KG1 (cell line): ENCODE results near the gene GOLPH3.

Experiments
- DNase-seq: peaks from one replicate; lab custom pipeline; 2025; lab: John Stamatoyannopoulos, UW

The GOLPH3 gene

DNA sequence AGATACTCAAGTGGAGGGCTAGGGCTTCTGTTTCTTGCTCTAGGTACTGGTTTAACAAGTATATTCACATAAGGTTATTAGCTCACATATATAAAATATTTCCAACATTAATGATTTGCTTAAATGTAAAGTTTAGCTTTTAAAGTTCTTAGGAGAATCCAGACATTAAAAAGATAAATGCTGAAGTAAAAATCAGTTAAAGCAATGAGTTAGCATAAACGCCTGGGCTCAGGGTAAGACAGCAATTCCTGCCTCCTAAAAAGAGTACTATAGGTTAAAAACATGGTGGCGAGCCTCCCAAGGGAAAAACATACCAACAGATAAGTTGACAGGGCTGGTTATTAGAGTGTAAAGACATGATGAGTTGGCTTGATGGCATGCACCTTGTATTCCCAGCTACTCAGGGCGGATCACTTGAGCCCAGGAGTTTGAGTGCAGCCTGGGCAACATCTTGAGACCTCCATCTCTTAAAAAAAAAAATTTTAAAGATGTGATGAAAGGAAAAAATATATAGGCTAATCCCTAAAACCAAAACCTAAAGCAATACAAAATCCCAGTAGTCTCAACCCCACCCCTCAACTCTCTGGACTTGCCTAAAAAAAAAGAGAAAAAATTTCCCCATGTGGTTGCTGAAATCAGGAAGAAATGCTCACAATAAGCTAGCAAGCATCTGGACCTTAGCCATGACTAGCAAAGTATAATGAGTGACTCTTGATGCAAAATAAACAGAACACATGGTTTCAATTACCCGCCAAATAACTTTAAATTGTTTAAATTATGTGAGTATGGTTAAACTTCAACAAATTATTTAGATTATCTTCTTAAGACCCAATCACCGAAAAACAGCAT, 3.6 kb downstream of the GOLPH3 start:
- no peak for DNase-seq

DNA sequence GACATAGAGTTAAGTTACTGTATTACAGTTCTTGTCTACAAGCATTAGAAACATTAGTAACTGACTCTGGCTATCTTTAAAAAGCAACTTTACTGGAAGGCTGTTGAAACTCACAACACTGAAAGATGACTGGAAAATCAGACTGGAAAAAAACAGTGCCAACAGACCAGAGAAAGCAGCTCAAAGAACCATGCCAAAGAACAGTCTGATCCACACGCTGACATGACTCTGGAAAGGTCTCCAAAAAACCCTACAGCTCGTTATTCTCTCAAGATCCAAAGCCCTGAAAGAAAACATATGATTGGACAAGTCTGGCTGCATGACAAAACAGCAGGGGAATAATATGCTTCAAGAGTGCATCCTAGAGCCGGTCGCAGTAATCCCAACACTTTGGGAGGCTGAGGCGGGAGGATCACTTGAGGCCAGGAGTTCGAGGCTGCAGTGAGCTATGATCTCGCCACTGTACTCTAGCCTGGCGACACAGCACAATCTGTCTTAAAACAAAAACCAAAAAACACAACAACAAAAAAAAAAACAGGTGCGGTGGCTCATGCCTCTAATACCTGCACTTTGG, 5.6 kb downstream of the GOLPH3 start:
- DNase-seq: no peak

DNA sequence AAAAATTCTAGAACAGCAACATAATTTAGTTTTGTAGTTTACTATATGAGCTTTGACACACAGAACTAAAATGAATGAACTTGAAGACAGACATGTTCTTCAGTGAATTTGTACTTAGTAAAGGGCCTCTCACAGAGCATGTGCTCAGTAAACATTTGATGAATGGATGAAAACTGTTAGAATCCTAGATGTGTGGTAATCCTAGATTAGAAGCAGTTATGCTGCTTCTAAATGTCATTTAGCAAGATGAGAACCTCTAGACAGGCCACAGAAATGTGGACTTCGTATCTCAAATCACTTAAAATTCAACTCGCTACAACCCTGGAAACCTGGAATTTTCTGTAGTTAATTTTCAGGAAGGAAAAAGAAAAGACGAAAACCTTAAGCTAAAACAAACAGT, 8.5 kb downstream of the GOLPH3 start:
- DNase-seq: no peak

DNA sequence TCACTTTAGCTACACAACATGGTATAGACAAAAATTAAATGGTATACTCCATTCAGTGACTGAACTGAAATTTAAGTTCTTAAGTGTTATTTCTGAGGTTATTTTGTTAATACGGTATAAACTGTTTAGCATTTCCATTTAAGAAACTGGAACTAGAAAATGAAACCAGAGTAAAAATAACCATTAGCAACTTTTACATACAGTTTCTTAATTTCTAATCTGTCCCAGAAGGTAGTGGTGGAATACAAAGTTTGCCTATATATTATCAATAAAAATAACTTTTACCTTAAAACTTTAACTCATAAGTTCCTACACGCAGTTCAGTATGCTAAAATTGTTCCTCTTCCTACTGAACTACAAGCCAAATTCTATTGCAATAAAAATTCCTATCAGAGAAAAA, 10.3 kb downstream of the GOLPH3 start:
- no peak for DNase-seq

DNA sequence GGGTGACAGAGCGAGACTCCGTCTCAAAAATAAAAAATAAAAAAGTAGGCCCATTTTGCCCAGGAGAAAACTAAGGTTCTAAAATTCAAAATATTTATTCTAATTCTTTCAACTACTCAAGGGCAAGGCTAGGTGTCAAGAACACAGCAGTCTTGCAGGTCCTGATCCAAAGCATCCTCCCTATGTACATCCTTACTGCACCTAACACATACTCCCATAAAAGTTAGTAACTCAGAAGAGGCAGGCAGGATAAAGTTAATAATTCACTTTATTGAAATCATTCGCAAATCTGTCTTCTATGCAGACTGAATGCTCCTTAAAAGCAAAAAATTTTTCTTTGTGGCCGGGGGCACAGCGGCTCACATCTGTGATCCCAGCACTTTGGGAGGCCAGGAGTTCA, 11.1 kb downstream of the GOLPH3 start:
- DNase-seq: no peak

DNA sequence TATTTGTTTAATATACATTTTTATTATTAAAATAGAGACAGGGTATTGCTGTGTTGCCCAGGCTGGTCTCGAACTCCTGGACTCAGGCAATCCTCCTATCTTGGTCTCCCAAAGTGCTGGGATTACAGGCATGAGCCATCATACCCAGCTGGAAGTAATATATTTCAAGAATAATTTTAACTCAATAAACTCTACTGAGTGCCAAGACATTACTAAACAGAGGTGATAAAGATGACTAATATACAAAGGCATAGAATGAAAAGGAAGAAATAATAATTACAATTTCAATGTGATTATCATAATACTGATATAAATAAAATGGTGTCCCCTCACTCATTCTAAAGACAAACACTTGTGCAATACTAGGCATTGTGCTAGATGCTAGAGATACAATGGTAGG, 13.9 kb downstream of the GOLPH3 start:
- DNase-seq: no peak

DNA sequence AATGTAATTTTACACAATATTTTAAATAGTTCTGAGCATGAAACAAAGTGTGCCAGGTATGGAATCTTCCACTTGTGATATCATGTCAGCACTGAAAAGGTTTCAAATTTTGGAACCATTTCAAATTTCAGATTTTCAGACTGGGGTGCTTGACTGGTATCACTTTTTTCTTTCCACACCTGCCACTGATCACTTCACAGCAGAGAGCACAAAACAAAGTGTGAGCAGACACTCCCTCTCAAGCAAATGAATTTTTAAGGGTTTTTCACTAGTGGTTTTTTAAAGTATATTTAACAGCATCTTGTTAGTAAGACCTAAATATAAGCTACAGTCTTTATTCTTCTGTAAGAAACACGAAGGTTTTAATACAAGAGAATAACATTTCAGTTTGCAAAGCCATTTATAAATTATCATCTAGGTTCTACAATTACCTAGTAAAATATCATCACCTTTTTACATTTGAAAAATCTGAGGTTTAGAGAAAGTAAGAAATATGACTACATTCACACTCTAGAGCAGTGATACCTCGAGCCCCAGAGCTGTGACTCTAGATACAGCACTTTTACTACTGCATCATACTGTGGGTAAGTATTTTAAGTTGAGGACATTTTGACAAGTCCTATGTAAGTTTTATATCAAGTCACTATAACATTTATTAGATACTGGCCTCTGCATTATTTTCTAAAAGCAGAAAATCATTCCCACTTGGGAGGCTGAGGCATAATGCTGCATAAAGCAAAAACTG, 14.6 kb downstream of the GOLPH3 start:
- no peak for DNase-seq

DNA sequence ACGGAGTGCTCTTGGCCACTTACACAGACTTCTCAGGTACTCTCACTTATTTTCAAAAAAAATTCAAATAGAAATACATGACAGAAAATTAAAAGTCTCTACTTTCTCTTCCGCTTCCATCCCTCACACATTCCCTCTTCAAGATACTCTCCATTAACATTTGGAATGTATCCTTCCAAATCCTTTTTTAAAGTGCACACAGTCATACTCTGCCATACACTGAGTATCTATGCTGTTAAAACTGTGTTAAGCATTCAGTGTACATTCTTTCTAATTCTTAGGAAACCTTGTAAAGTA, 15.5 kb downstream of the GOLPH3 start:
- DNase-seq: no peak

DNA sequence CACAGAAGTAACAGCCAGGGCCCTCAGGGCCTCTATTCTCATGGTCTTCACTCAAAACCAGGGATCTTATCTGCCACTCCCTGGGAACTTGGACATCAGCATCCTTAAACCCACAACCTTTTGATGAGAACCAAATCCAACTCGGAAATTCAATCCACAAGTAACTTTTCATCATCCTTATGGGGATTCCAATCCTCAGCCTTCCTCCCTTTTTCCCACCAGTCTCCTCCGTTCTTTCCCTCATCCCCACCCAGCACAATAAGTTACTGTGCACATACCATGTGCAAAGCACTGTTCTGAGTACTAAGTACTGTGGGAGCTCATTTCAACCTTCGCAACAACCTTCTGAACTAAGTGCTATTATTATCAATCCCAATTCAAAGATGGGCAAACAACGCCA, 17.0 kb downstream of the GOLPH3 start:
- no peak for DNase-seq

DNA sequence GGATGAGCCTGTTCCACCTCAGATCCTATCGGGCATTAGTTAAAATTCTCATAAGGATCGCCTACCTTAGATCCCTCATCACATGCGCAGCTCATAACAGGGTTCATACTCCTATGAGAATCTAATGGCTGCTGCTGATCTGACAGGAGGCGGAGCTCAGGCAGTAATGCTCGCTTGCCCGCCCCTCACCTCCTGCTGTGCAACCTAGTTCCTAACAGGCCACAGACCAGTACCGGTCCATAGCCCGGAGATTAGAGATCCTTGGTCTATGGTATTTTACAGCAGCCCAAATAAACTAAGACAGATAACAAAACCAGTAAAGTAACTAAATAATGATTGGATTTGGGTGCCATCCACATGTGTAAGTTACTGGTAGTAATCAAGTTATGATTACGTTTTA, 17.5 kb downstream of the GOLPH3 start:
- no peak for DNase-seq

DNA sequence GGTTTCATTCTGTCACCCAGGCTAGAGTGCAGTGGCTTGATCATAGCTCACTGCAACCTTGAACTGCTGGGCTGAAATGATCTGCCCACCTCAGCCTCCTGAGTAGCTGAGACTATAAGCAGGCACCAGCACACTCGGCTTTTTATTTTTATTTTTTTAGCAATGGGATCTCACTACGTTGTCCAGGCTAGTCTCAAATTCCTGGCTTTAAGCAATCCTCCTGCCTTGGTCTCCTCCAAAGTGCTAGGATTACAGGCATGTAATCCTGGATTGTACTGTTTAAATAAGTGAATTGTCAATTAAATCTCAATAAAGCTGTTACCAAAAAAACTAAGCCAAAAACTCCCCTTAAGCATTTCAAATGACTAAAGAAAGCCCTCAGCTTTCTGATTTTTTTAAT, 18.9 kb downstream of the GOLPH3 start:
- no peak for DNase-seq

DNA sequence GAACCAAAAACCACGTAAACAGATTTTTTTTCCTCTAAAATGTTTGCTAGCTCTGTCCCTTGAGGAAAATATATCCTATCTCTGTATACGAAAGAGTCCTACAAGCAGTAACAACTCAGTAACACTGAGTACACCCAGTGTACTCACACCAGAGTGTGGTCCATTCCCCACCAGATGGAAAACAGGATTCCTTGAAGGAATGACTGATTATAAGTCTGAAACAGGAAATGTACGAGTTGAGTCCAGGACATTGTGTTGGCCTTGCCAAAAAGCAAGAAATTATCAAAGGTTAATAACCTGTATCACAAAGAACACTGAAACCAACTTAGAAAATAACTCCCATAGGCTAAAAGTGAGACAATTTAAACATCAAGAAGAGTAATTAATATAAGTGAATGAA, 20.4 kb downstream of the GOLPH3 start:
- DNase-seq: no peak

DNA sequence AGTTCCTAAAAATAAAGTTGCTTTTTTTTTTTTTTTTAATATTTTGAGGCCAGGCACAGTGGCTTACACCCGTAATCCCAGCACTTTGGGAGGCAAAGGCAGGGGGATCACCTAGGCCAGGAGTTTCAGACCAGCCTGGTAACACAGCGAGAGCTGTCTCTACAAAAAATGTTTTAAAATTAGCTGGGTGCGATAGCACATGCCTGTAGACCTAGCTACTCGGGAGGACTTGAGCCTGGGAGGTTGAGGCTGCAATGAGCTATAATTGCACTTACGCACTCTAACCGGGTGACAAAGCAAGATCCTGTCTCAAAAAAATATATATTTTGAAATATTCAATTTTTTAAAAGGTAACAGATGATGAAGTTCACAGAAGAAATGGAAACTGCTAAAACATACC, 22.9 kb downstream of the GOLPH3 start:
- no peak for DNase-seq

DNA sequence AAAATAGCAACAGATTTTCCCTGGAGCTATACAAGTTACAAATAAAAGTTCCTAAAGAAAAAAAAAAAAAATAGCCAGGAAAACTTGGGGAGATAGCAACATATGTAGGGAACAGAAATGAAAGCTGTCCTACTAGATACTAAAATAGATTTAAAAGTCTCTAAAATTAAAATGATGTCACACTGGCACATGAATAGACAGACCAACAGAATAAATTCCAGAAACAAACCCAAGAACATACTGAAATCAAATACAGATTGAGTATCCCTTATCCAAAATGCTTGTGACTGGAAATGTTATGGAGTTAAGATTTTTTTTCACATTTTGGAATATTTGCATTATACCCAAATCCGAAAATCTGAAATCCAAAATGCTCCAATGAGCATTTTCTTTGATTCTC, 23.8 kb downstream of the GOLPH3 start:
- DNase-seq: no peak

DNA sequence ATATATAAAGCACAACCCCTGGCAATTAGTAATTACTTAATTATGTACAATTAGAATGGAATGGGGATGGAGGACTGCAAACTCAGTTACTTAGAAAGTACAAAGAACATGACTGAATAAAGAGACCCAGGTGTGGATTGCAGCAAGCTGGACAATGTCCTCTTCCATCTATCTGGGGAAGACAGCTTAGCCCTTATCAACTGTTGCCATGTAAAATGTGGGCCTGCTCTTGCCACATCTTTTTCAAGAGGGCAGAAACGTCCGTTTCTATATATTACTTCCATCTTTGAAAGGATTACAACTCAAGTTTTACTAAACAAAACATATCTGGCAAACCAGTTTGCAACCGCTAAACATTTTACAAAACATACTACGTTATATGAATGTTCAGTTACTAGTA, 26.2 kb downstream of the GOLPH3 start:
- DNase-seq: no peak

DNA sequence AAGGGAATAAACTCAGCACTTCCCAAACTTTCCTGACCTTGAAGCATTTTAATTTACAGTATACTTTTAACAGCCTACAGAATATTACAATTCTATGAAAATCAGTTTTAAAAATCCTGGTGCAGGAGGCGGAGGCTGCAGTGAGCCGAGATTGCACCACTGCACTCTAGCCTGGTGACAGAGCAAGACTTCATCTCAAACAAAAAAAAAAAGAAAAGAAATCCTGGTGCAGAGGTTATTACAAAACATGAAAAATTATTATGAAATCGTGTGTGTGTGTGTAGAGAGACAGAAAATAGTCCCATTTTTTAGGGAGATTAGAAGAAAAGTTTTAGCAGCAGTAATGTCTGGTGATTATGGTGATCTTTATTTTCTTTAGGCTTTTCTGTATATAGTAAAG, 26.9 kb downstream of the GOLPH3 start:
- DNase-seq: no peak

DNA sequence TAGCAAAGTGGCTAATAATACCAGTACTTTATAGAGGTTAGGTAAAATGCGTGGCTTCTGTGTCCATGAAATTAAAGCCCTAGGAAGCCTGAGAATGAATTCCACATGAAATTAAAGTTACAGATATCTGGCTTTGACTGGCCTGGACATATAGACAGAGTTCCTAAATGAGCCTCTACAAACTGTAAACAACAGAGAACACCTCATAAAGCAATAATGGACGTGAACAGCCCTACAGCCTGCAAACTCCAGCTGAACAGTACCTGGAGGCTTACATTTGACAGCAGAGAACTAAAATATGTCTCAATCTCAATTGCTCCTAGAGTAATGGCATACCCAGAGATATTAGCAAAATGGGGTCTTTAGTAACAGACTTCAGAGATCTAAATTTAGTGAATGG, 28.7 kb downstream of the GOLPH3 start:
- no peak for DNase-seq

DNA sequence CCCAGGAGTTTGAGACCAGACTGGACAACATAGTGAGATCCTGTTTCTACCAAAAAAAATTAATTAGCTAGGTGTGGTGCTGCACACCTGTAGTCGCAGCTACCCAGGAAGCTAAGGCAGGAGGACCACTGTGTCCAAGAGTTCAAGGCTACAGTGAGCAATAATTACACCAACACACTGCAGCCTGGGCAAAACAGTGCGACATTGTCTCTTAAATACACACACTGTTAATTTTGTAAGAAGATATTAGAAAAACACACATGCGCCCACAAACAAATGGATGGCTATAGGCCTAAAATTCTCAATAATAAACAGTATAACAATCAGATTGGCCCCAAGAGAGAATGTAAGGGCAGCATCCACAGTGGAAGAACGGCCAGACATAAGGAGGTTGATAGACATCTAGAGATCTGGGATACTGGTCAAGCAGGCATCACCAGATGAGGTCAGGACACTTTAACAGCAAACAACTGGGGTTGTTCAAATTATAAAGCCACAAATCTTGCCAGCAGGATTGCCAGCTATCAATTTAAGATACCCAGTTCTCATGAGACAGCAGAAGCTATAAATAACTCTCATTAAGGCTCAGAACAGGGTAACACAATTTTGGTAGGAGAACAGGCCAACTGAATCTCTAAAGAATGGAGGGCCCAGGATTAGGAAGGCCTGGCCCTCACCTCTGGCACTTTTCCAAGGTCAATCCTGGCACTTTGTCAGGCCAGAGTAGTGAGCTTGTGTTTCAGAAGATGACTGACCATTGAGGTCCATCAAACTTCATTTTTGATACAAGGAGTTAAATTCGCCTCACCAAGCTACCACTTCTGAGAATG, 29.5 kb downstream of the GOLPH3 start:
- DNase-seq: no peak

DNA sequence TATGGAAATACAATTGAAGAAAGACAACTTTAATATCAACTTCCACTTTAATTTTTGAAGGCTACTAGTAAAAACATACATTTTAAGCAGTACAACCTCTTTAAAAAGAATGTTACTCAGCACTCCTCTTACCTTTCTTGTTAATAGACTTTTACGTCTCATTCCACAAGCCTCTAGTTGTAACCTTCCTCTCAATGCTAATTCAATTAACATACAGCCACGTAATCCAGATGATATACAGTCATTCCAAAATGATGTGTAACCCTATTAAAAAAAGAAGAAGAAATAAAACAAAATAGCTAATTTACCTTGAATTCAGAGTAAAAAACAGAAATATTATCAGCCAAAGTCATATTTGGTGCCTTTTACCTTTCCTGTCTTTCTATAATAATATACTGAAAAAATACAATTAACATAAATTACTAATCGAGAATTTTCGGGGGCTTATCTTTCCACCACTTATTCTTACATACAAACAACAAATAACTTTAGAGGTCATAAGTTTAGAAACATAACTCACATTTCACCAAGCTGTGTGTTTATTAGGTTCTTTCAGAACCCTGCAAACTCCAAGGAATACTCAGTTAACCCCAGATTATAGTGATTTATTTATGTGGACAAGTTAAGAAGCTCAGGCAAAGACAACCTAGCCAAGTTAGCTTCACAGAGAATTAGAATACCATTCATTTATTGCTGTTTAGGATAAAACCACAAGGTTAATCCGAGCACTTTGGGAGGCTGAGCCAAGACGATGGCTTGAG, 30.3 kb downstream of the GOLPH3 start:
- DNase-seq: no peak

DNA sequence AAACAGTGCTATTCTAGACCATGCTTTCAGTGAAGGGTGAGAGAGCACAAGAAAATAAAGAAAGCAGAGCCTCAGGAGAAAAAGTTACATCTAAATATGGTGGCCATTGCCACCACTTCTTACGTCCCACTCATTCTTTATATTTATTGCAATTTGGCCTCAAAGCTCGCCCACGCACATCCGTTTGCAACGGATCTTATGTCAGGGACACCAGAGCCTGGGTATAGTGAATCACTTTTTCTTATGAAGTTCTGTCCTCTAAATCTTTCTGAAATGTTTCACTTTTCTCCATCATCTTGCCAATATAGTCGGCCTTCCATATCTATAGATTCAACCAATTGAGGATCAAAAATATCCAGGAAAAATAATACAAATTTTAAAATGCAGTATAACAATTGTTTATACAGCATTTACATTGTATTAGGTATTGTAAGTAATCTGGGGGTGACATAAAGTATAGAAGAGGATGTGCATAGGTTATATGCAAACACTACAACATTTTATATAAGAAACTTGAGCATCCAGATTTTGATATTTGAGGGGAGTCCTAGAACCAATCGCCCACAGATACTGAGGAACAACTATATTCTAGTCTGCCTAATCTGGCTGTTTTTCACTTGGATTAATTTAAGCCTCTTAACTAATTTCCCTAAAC, 35.2 kb downstream of the GOLPH3 start:
- DNase-seq: no peak

DNA sequence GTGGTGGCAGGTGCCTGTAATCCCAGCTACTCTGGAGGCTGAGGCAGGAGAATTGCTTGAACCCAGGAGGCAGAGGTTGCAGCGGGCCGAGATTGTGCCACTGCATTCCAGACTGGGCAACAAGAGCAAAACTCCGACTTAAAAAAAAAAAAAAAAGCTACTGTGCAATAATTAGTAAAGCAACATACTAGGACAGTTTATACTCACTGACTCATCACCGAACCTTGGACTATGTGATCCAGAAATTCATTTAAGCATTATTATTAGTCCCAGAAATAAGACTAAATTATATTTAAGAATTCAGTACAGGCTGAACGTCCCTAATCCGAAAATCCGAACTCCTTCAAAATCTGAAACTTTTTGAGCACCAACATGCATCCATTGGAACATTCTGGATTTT, 37.8 kb downstream of the GOLPH3 start:
- no peak for DNase-seq
